Endodermal cell (in vitro differentiated cells): ENCODE measurements around the gene IZUMO1. TPM values are rescaled to one million over a fixed set of nuclear protein-coding genes. Genes with fewer than 3 reads are reported as not detected.

Experiments
- DNase-seq: peaks from one replicate; pipeline ENCODE4 v3.0.0-alpha.2; 2017
- H3K27ac ChIP-seq: 2 replicates; pipeline ENCODE4 v1.5.1; 2013; ENCODE audit warnings: mild to moderate bottlenecking, low read depth, low read length, moderate library complexity
- H3K27me3 ChIP-seq: 2 replicates; pipeline ENCODE4 v1.6.1; 2013; ENCODE audit warnings: mild to moderate bottlenecking, low read length, moderate library complexity; ENCODE audit not compliant: insufficient read depth, control insufficient read depth, poor library complexity, severe bottlenecking
- H3K36me3 ChIP-seq: 2 replicates; pipeline ENCODE4 v1.7.0; 2013; ENCODE audit warnings: mild to moderate bottlenecking, low read length, moderate library complexity; ENCODE audit not compliant: control insufficient read depth, insufficient read depth
- H3K4me1 ChIP-seq: one replicate; pipeline ENCODE4 v1.7.0; 2013; ENCODE audit warnings: low read length; ENCODE audit not compliant: control insufficient read depth, insufficient read depth
- H3K4me3 ChIP-seq: 2 replicates; pipeline ENCODE4 v1.5.1; 2013; ENCODE audit warnings: mild to moderate bottlenecking, low read length, moderate library complexity
- H3K9ac ChIP-seq: 2 replicates; pipeline ENCODE4 v1.6.1; 2013; ENCODE audit warnings: mild to moderate bottlenecking, low read length, moderate library complexity; ENCODE audit not compliant: poor library complexity, severe bottlenecking; ENCODE audit errors: extremely low read depth
- H3K9me3 ChIP-seq: 2 replicates; pipeline ENCODE4 v1.6.1; 2013; ENCODE audit warnings: mild to moderate bottlenecking, low read length, moderate library complexity; ENCODE audit not compliant: control insufficient read depth
- H3K27ac Mint-ChIP-seq: 2 replicates; pipeline ENCODE4 v1.8.0; 2020; ENCODE audit warnings: mixed read lengths
- H3K27me3 Mint-ChIP-seq: 2 replicates; pipeline ENCODE4 v1.8.0; 2021; ENCODE audit warnings: mild to moderate bottlenecking, mixed read lengths; ENCODE audit not compliant: insufficient read depth
- H3K36me3 Mint-ChIP-seq: 2 replicates; pipeline ENCODE4 v1.8.0; 2020; ENCODE audit warnings: low read depth, mixed read lengths
- H3K4me1 Mint-ChIP-seq: 2 replicates; pipeline ENCODE4 v1.8.0; 2020; ENCODE audit warnings: mixed read lengths
- H3K4me3 Mint-ChIP-seq: 2 replicates; pipeline ENCODE4 v1.8.0; 2020; ENCODE audit warnings: mild to moderate bottlenecking, moderate library complexity, mixed read lengths
- H3K9me3 Mint-ChIP-seq: 2 replicates; pipeline ENCODE4 v1.8.0; 2020; ENCODE audit warnings: mild to moderate bottlenecking, mixed read lengths
- CTCF ChIP-seq: fragments of 200-600 bp; sonication (generic); conservative IDR thresholded peaks from 2 replicates; pipeline ENCODE4 v1.5.0; 2021; ENCODE audit warnings: antibody characterized with exemption, mild to moderate bottlenecking
- WGBS, 2 experiments: methylation state at CpG; one replicate each; pipeline versions ENCODE4 v1.1.5 to v1.1.7; 2013; ENCODE audit warnings: missing lambda C conversion rate in 2 of 2, mixed read lengths in 1 of 2; ENCODE audit not compliant: insufficient coverage in 1 of 2, insufficient read length in 1 of 2; 5-methylcytosine and 5-hydroxymethylcytosine counted together
- total RNA-seq, 2 donors: library from RNA; stranded (reverse); fragmentation: NEBNext Ultra II Directional in 1 of 2; extraction: Animal tissue kit (Norgen Biotek cat#: 25700) in 1 of 2; gene quantifications; 2 replicates in 1 of 2; 3 replicates in 1 of 2; pipeline ENCODE4 v1.2.1, GENCODE V29; 2021

IZUMO1 gene
- total RNA-seq, 2 donors from 2014 or later = 0.22 to 0.80 TPM

- WGBS, 2 experiments = 89 to 94% methylated on average over 6 to 9 of the region's 9 CpGs
- Histone ChIP-seq H3K27me3 (peaks cover 7% of the 10 kb centered on the region), H3K4me3 (peak overlapping the region; percentile 74), H3K27ac (no peak overlapping the region), H3K4me1 (no peaks in the 10 kb centered on the region), H3K36me3 (no peaks in the 10 kb centered on the region), H3K9ac (no peak overlapping the region), H3K9me3 (no peaks in the 10 kb centered on the region)
- H3K4me1 Mint-ChIP-seq = peaks cover 3% of the 10 kb centered on the region
- peak overlapping the region; percentile 63 for H3K4me3 Mint-ChIP-seq
- H3K9me3 Mint-ChIP-seq = no peaks in the 10 kb centered on the region
- TF ChIP-seq CTCF = no peak
- H3K27me3 Mint-ChIP-seq = peaks cover 35% of the 10 kb centered on the region
- peaks cover 2% of the 10 kb centered on the region for H3K36me3 Mint-ChIP-seq
- DNase-seq = no peak
- no peak overlapping the region for H3K27ac Mint-ChIP-seq
Measured at GRCh38 chr19:48734625-48735024, 12.1 kb downstream of the IZUMO1 start.

GRCh38 chr19:48731452-48731851 lies 15.3 kb downstream of the IZUMO1 start:
- Histone ChIP-seq H3K4me1 (no peaks in the 10 kb centered on the region), H3K27ac (no peak overlapping the region), H3K9me3 (no peaks in the 10 kb centered on the region), H3K36me3 (no peaks in the 10 kb centered on the region), H3K4me3 (no peak overlapping the region), H3K9ac (no peak overlapping the region), H3K27me3 (no peaks in the 10 kb centered on the region)
- DNase-seq = no peak
- Mint-ChIP-seq H3K4me3 (no peak overlapping the region), H3K9me3 (no peaks in the 10 kb centered on the region), H3K27ac (no peak overlapping the region), H3K4me1 (no peaks in the 10 kb centered on the region), H3K36me3 (peaks cover 3% of the 10 kb centered on the region), H3K27me3 (peaks cover 38% of the 10 kb centered on the region)
- 85 to 91% methylated on average over 4 of the region's 4 CpGs for WGBS, 2 experiments
- no peak for TF ChIP-seq CTCF

GRCh38 chr19:48728911-48729664 lies 17.6 kb downstream of the IZUMO1 start:
- peak; percentile 54 for TF ChIP-seq CTCF
- H3K27ac ChIP-seq = no peak overlapping the region
- Mint-ChIP-seq H3K27ac (no peak overlapping the region), H3K9me3 (no peaks in the 10 kb centered on the region), H3K4me3 (peak overlapping the region; percentile 23), H3K27me3 (peaks cover 34% of the 10 kb centered on the region), H3K4me1 (peaks cover 1% of the 10 kb centered on the region), H3K36me3 (peaks cover 3% of the 10 kb centered on the region)
- peak; percentile 81 for DNase-seq
- WGBS, 2 experiments = 95 to 96% methylated on average over 56 to 77 of the region's 77 CpGs
- H3K4me1 ChIP-seq = no peaks in the 10 kb centered on the region
- H3K9me3 ChIP-seq = no peaks in the 10 kb centered on the region
- no peak overlapping the region for H3K4me3 ChIP-seq
- H3K27me3 ChIP-seq = no peaks in the 10 kb centered on the region
- no peaks in the 10 kb centered on the region for H3K36me3 ChIP-seq
- H3K9ac ChIP-seq = no peak overlapping the region
